Measurements from ENCODE around the gene PDXDC1. TPM values are rescaled to one million over a fixed set of nuclear protein-coding genes. Genes with fewer than 3 reads are reported as not detected.
"Not testable (repeated sequence)": the region's sequence is repeated elsewhere in the genome, so short reads cannot be mapped to it uniquely, and the experiment has no call there.

PDXDC1 gene
- total RNA-seq, 1 donor from 2014 or later = 71.4 TPM

DNA sequence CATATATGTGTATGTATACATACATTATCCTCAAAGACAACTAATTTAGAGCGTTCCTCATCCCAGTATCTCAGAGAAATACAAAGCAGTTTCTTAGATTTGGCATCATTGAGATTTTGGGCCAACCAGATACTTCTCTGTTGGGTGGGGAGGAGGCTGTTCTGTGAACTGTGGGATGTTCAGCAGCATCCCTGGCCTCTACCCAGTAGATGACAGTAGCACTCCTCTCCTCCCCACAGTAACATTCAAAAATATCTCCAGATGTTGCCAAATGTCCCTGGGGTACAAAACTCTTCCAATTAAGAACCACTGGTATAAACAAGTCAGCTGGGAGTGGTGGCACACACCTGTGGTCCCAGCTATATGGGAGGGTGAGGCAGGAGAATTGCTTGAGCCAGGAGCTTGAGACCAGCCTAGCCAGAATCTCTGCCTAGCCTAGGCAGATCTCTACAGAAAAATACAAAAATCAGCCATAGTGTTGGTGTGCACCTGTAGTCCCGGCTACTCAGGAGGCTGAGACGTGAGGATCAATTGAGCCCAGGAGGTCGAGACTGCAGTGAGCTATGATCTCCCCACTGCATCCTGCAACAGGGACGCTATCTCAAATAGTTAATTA lies 125.7 kb downstream of the PDXDC1 start:
- H3K27me3 ChIP-seq (ENCODE audit: low read depth); H3K36me3 ChIP-seq; H3K4me3 ChIP-seq; H3K9me3 ChIP-seq (replicated peaks); H3K27ac ChIP-seq (replicated peaks); intact Hi-C loops (cut with micrococcal nuclease); H3K4me1 ChIP-seq; DNase-seq: not testable (repeated sequence)

GRCh38 chr16:15127641-15128425 lies 153.0 kb downstream of the PDXDC1 start:
- H3K27ac ChIP-seq (replicated peaks); DNase-seq; intact Hi-C loops (cut with micrococcal nuclease); H3K9me3 ChIP-seq (replicated peaks); H3K27me3 ChIP-seq (ENCODE audit: low read depth); H3K4me1 ChIP-seq; H3K36me3 ChIP-seq; H3K4me3 ChIP-seq: not testable (repeated sequence)

- H3K9me3 ChIP-seq (replicated peaks); H3K4me1 ChIP-seq; H3K4me3 ChIP-seq; intact Hi-C loops (cut with micrococcal nuclease); DNase-seq; H3K27me3 ChIP-seq (ENCODE audit: low read depth); H3K27ac ChIP-seq (replicated peaks): not testable (repeated sequence)
- peaks cover 14% of the 10 kb centered on the region for H3K36me3 ChIP-seq
Observed at GRCh38 chr16:15130256-15130932, 155.6 kb downstream of the PDXDC1 start.

DNA sequence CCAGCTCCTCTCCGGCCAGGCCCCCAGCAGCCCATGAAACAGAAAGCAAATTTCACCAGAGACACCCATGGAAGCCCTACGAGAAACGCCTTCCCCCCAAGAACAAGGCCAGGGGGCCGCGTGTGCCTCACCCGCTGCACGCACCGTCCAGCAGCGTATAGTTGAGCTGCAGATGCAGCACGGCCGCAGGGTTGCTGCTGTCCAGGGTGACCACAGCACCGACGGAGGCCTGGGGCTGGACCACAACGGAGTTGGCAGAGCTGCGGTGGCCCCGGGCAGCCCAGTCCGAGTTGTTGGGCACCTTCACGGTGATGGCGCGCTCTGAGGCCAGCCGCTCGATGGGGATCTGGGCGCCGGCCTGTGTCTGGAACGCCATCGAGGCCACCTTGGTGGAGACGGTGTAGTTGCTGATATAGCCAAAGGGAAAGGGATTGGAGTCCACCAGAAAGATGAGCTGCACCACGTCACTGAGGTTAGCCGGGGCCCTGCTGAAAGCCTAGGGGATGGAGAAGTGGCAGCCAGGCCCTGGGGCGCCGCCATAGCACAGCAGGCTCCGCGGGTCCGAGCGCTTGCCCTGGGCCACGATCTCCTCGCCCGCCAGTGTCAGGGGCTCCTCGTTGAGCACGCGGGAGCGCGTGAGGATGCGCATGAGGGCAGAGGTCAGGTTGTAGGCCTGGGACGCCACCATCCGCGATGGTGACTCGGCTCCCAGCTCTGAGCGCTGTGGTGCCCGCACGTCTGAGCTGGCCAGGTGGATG lies 156.3 kb downstream of the PDXDC1 start:
- H3K9me3 ChIP-seq (replicated peaks); H3K4me3 ChIP-seq; H3K27ac ChIP-seq (replicated peaks); DNase-seq; intact Hi-C loops (cut with micrococcal nuclease); H3K4me1 ChIP-seq; H3K27me3 ChIP-seq (ENCODE audit: low read depth): not testable (repeated sequence)
- H3K36me3 ChIP-seq = peaks cover 14% of the 10 kb centered on the region

DNA sequence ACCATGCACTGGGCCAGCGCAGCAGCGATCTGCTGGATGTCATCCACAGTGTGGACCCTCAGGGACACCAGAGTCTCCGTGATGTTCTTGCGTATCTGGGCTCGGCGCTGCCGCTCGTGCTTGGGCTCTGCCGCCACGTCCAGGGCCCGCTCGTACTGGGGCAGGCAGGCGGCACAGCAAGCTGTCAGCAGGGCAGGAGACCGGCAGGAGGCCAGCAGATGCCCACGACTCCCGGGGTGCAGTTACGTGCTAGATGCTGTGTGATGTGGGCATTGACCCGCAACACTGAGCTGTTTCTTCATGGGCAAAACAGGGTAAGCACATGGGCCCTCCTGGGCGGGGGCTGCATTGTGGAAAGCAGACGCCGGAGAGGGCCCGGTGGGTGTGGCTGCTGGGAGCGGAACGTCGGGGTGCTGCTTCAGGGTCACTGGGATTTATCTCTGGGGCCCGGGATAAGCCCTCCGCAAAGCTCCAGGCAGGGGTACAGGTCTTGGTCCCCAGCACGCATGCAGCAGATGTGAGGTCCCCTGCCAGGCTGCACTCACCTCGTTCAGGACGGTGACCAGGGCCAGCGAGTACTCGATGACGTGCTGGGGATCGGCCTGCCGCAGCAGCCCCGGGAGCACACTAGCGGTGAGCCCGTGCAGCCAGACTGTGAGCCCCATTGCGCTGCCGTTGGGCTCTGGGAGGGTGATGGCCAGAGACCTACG lies 158.0 kb downstream of the PDXDC1 start:
- H3K9me3 ChIP-seq (replicated peaks); H3K27ac ChIP-seq (replicated peaks); H3K4me3 ChIP-seq; H3K4me1 ChIP-seq; DNase-seq; H3K27me3 ChIP-seq (ENCODE audit: low read depth); intact Hi-C loops (cut with micrococcal nuclease): not testable (repeated sequence)
- H3K36me3 ChIP-seq = peaks cover 14% of the 10 kb centered on the region

- H3K4me1 ChIP-seq; H3K4me3 ChIP-seq; H3K9me3 ChIP-seq (replicated peaks); intact Hi-C loops (cut with micrococcal nuclease); H3K27ac ChIP-seq (replicated peaks); H3K27me3 ChIP-seq (ENCODE audit: low read depth); DNase-seq: not testable (repeated sequence)
- peaks cover 11% of the 10 kb centered on the region for H3K36me3 ChIP-seq
Observed at GRCh38 chr16:15133554-15133953, 158.7 kb downstream of the PDXDC1 start.

- H3K27me3 ChIP-seq (ENCODE audit: low read depth); intact Hi-C loops (cut with micrococcal nuclease); H3K4me1 ChIP-seq; H3K27ac ChIP-seq (replicated peaks); H3K9me3 ChIP-seq (replicated peaks); DNase-seq; H3K4me3 ChIP-seq: not testable (repeated sequence)
- peaks cover 11% of the 10 kb centered on the region for H3K36me3 ChIP-seq
Observed at GRCh38 chr16:15134752-15135482, 160.1 kb downstream of the PDXDC1 start.

DNA sequence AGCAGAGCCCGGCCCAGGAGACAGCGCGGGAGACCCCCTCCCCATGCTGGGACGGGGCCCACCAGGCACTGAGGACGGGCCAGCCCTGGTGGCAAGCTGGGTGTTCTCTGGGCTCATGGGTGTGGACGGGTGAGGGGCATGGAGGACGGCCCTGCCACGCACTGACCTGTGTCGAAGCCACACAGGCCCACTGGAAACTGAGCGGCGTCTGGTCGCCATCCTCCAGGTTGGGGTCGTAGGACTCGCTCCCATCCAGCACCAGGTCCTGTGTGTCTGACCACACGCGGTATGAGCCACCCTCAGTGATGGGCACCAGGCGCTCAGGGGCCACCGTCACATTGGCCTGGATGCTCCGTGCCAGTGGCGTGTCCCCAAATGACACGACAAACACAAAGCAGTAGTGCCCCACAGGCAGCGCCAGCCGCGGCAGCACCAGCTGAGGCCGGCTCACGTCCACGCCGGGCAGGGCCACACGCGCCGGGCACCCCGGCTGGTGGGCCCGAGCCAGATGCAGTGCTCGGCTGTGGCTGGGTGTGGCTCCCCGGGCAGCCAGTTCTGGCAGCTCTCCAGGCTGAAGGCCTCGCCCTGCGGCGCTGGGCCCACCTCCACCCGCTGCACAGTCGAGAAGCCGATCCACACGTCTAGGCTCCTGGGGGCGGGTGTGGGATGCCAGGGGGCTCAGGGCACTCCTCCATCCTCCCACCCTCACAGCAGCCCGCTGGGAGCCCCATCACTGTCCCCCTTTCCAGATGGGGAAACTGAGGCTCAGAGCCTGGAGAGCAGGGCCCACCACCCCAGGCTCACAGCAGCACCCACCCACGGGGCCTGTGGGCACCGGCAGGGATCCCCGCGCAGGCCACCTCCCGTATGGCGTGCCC lies 160.9 kb downstream of the PDXDC1 start:
- H3K27me3 ChIP-seq (ENCODE audit: low read depth); H3K9me3 ChIP-seq (replicated peaks); H3K4me3 ChIP-seq; H3K27ac ChIP-seq (replicated peaks); intact Hi-C loops (cut with micrococcal nuclease); DNase-seq; H3K4me1 ChIP-seq: not testable (repeated sequence)
- H3K36me3 ChIP-seq = peaks cover 11% of the 10 kb centered on the region

- H3K27ac ChIP-seq (replicated peaks); H3K27me3 ChIP-seq (ENCODE audit: low read depth); intact Hi-C loops (cut with micrococcal nuclease); H3K36me3 ChIP-seq; H3K4me3 ChIP-seq; DNase-seq; H3K9me3 ChIP-seq (replicated peaks): not testable (repeated sequence)
- H3K4me1 ChIP-seq = peaks cover 22% of the 10 kb centered on the region
Observed at GRCh38 chr16:15137514-15137913, 162.7 kb downstream of the PDXDC1 start.

DNA sequence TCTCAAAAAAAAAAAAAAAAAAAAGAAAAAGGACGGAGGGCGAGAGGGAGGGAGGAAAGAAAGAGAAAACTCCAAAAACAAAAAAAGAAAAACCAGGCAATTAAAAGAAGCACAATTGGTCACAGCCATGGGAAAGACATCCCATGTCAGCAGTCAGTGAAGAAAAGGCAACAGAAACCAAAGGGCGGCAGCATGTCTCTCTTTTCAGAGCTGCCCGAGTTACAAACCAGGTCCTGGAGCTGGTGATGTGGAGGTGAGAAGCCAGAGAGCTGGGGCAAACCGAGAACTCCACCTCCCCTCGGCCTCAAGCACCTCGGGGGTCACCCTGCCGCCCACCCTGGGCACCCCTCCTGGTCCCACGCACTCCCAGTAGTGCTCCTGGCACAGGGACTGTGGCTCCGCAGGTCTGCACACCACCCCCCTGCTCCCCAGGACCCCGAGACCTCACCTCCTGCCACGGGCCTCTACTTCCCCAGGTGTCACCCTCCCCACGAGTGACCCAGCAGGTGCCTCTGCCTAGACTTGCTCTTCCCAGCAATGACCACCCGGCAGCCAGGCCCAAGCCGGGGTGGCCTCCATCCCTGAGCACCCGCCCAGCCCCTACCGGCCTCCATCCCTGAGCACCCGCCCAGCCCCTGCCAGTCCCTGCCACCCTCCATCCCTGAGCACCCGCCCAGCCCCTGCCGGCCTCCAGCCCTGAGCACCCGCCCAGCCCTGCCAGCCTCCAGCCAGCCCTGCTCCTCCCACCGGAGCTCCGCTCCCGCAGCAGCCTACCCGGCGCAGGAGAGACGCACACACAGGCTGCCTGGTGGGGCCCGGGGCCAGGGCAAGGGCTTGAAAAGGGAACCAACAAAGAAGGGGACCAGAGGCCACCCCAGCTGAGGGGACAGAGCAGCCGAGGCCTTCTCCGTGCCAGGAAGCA lies 165.9 kb downstream of the PDXDC1 start:
- H3K27me3 ChIP-seq (ENCODE audit: low read depth); H3K36me3 ChIP-seq; intact Hi-C loops (cut with micrococcal nuclease); H3K9me3 ChIP-seq (replicated peaks); H3K4me3 ChIP-seq; DNase-seq; H3K27ac ChIP-seq (replicated peaks): not testable (repeated sequence)
- peaks cover 52% of the 10 kb centered on the region for H3K4me1 ChIP-seq

Data from left ventricle myocardium inferior (tissue), 1 donor.